Breast epithelium (tissue), 3 donors: Measurements from ENCODE around the gene SPTB.

Experiments used
- CTCF ChIP-seq, 3 donors: fragments of 450-650 bp; IDR thresholded peaks; one replicate each; pipeline ENCODE4 v1.5.1; 2016 to 2017; ENCODE audit warnings: antibody characterized with exemption in 3 of 3, mild to moderate bottlenecking in 3 of 3, moderate library complexity in 3 of 3
- POLR2A ChIP-seq: fragments of 450-650 bp; IDR thresholded peaks from one replicate; pipeline ENCODE4 v1.6.1; 2016; ENCODE audit warnings: antibody characterized with exemption, mild to moderate bottlenecking, moderate library complexity

GRCh38 chr14:64730061-64730440, 149.7 kb downstream of the SPTB start:
- TF ChIP-seq POLR2A = no peak
- TF ChIP-seq CTCF (IDR thresholded peaks at IDR 0.05) = no peak
